22Rv1 (cell line): ENCODE data around the gene LMF2.

ENCODE experiments used
- H3K27ac ChIP-seq: fragments of 450-650 bp; 2 replicates; pipeline ENCODE4 v1.5.1; 2017
- ZFX ChIP-seq: fragments of 450-650 bp; IDR thresholded peaks from 2 replicates; pipeline ENCODE4 v1.6.1; 2017; ENCODE audit warnings: antibody characterized with exemption, borderline replicate concordance
- TF ChIP-seq, protein P1 (sequence below): fragments of 450-650 bp; IDR thresholded peaks from 2 replicates; pipeline ENCODE4 v1.5.1; 2017; ENCODE audit warnings: mild to moderate bottlenecking

Gene LMF2

DNA sequence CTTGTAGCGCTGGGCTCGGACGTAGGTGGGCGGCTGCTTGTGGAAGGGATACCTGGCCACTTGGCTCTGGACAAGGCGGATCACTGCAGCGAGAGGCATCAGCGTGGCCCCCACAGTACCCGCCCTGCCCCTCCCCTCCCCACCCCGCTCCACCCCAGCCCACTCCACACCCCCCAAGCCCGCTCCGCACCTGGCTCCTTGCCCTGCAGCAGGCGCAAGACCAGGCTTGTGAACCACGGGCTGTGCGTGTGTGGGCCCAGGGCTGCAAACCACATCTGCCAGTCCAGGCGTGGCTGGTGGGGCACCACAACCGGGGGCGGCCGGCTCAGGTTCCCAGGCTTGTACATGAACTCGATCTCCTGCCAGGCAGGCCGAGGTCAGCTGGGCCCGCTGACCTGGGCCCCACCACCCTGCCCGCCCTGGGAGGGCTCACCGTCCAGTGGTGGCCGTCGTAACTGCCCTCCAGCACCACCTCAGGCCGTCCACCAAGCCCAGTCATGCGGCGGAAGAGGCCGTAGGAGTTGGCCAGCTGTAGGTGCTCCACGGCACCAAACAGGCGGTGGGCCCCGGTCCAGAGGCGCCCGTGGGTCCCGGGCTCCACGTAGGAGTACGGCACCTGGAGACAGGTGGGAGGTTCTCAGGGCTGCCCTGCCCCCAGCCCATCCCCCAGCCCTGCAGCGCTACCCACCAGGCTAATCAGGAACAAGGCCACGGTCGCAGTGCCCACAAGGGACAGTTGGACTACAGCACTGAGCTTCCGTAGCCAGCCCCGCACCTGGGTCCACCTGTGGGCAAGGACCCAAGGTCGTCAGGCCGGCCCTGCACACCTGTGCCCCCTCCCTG is 2.9 kb downstream of the LMF2 start:
- no peak overlapping the region for H3K27ac ChIP-seq
- no peak for TF ChIP-seq ZFX
- TF ChIP-seq, protein P1, sequence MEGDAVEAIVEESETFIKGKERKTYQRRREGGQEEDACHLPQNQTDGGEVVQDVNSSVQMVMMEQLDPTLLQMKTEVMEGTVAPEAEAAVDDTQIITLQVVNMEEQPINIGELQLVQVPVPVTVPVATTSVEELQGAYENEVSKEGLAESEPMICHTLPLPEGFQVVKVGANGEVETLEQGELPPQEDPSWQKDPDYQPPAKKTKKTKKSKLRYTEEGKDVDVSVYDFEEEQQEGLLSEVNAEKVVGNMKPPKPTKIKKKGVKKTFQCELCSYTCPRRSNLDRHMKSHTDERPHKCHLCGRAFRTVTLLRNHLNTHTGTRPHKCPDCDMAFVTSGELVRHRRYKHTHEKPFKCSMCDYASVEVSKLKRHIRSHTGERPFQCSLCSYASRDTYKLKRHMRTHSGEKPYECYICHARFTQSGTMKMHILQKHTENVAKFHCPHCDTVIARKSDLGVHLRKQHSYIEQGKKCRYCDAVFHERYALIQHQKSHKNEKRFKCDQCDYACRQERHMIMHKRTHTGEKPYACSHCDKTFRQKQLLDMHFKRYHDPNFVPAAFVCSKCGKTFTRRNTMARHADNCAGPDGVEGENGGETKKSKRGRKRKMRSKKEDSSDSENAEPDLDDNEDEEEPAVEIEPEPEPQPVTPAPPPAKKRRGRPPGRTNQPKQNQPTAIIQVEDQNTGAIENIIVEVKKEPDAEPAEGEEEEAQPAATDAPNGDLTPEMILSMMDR, result no peak

DNA sequence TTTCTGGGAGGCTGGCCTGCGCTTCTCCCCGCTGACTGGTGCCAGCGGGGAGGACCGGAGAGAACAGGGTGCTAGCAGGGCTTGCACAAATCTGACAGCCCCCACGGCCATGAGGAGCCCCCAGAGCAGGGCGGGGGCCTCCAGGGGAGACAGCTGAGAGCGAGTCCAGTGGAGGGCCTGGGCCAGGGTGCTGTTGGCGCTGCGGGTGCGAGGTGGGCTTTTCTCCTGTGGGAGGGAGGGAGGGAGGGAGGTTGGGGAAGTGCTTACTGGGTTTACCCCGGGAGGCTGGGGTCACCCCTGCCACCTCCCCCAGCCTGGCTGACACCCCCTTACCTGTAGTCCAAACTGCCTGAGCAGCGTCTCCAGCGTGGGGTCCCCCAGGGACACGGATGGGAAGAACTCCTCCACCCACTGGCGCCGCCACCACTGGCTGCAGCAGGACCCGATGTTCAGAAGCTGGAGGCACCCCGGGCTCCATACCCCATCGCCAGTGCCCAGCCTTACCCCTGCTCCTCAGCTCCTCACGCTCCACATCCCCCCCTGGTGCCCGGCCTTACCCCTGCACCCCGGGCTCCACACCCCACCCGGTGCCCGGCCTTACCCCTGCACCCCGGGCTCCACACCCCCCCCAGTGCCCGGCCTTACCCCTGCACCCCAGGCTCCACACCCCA is 3.9 kb downstream of the LMF2 start:
- no peak overlapping the region for H3K27ac ChIP-seq
- no peak for TF ChIP-seq ZFX
- TF ChIP-seq, protein P1, result no peak

DNA sequence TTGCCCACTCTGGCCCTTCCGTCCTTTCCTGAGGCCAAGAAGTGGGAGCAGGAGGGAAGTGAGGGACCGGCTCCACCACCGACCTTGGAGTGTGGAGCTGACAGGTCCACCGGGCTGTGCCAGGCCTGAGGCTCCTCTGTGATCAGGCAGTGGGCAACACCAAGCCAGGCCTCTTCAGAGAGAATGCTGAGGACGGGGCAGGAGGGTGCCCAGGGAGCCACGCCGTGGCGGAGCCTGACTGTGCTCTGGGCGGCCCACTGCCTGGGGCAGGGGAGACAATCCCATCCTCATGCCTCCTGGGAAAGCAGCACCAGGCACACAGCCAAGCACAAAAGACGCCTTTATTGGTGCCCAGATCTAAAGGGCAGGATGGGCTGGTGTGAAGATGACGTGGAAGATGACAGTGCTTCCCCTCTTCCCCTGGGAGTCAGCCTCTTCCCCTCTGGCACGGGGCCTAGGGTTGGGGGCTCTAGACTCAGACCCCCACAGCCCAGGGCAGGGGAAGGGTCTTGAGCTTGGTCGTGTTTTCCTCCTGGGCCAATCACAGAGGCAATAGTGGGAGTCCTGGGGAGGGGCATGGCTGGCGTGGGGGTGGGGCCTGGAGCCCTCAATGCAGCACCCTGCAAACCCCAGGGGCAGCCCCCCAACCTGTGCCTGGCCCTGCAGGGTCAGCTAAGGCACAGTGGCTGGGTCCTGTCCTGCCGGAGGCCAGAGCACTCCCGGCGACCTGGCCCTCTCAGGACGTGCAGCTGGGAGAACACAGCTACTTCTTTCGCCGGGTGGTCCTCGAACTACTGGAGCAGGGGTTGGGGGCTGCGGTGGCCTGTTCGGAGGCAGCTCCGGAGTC is 4.7 kb downstream of the LMF2 start:
- H3K27ac ChIP-seq, result peak overlapping the region; percentile 33; the same call in 1 of the 2 replicates
- TF ChIP-seq, protein P1, result no peak
- no peak for TF ChIP-seq ZFX

DNA sequence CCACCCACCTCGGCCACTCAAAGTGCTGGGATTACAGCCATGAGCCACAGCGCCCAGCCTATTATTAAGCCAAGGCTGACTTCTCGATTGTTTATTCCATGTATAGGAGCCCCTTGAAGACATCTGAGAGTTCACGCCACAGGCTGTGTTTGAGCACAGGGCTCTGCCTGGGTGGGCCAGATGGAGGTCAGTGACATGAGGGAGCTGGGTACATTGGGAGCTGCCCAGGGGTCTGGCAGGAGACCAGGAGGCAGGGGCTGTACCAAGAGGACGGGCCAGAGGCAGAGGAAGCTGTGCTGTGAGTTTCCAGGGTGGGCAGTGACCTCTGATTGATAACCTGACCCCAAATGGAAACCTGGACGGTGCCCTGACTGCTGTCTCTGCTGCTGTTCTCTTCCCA is 5.4 kb downstream of the LMF2 start:
- TF ChIP-seq, protein P1, result no peak
- no peak for TF ChIP-seq ZFX
- peak overlapping the region; percentile 33 for H3K27ac ChIP-seq

DNA sequence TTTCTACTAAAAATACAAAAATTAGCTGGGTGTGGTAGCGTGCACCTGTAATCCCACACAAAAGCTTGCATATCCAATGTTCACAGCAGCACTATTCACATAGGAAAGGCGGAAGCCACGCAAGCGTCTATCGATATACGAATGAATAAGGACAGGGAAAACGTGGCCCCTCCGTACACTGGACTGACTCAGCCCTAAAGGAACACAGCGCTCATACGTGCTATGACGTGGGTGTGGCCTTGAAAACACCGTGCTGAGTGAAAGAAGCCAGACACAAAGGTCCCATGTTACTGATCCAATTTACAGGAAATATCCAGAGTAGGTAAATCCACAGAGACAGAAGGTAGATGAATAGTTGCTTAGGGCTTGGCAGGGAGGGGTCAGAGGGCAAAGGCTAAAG is 7.0 kb downstream of the LMF2 start:
- peak overlapping the region; percentile 89; the same call in 1 of the 2 replicates for H3K27ac ChIP-seq
- TF ChIP-seq, protein P1, result no peak
- no peak for TF ChIP-seq ZFX

DNA sequence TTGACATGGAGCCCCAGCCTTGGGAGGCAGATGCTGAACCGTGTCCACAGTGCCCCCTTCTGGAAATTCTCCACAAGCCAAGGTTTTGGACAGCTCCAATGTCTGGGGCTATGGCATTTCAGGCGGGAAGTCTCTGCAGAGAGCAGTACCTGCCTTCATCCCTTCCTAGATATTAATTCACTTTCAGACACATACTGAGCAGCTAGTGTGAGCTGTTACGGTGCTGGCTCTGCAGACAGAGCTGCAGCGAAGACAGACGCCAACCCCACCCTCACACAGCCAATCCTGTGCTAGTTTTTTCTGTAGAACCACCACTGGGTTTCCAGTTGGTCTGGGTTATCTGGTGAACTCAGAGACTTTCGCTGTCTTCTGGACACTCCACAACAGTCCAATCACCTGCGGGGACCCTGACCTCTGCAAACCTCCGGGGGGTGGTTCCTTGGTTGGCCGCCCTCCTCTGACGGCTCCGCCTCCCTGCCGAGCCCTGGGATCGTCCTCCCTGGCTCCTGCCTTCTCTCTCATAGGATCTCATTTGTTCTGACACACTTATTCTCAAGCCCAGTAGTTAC is 9.1 kb downstream of the LMF2 start:
- TF ChIP-seq, protein P1, result peak; percentile 90
- no peak for TF ChIP-seq ZFX
- H3K27ac ChIP-seq, result peak overlapping the region; percentile 89
